Lower lobe of right lung (tissue), 2 donors: ENCODE measurements around the gene NYAP2. TPM values are rescaled to one million over a fixed set of nuclear protein-coding genes. Genes with fewer than 3 reads are reported as not detected.

Experiments
- ATAC-seq, 2 donors: fragments of 200-7000 bp; cut with Tn5 transposase; one replicate each; pipeline ENCODE4 v1.9.1; 2020 to 2022; ENCODE audit warnings: mild to moderate bottlenecking in 2 of 2, moderate library complexity in 2 of 2
- DNase-seq: peaks from one replicate; pipeline ENCODE4 v3.0.0-alpha.2; 2020
- H3K27ac ChIP-seq: fragments of 200-600 bp; one replicate; pipeline ENCODE4 v1.8.0; 2022
- H3K27me3 ChIP-seq: fragments of 200-600 bp; one replicate; pipeline ENCODE4 v1.8.0; 2022; ENCODE audit warnings: low read depth
- H3K36me3 ChIP-seq: fragments of 200-600 bp; one replicate; pipeline ENCODE4 v1.8.0; 2022; ENCODE audit warnings: mild to moderate bottlenecking
- H3K4me1 ChIP-seq: fragments of 200-600 bp; one replicate; pipeline ENCODE4 v1.8.0; 2022
- H3K4me3 ChIP-seq: fragments of 200-600 bp; one replicate; pipeline ENCODE4 v1.8.0; 2022; ENCODE audit warnings: mild to moderate bottlenecking
- H3K9me3 ChIP-seq: fragments of 200-600 bp; one replicate; pipeline ENCODE4 v1.8.0; 2022
- intact Hi-C: fragments of 100-400 bp; cut with DNase I; formaldehyde crosslinking; loops from one replicate; pipeline ENCODE4 v1.11.0; 2022
- long read RNA-seq: library from polyadenylated mRNA; unstranded; transcript quantifications from one replicate; pipeline ENCODE4 v2.0.0, GENCODE V29; 2021
- total RNA-seq: library from RNA; stranded (reverse); fragmentation: NEBNext Ultra II Directional; extraction: Animal tissue kit (Norgen Biotek cat#: 25700); gene quantifications from one replicate; pipeline ENCODE4 v1.2.1, GENCODE V29; 2021
- TF ChIP-seq, protein P1 (sequence below): fragments of 200-600 bp; IDR thresholded peaks from one replicate; pipeline ENCODE4 v1.8.0; 2022; ENCODE audit warnings: antibody characterized with exemption, mild to moderate bottlenecking
- donor health status: DM: no; HTN: yes; CAD: no; lungs with severe emphysema.

Gene NYAP2
- 1.1 TPM for total RNA-seq
- long read RNA-seq: 0 reads

DNA sequence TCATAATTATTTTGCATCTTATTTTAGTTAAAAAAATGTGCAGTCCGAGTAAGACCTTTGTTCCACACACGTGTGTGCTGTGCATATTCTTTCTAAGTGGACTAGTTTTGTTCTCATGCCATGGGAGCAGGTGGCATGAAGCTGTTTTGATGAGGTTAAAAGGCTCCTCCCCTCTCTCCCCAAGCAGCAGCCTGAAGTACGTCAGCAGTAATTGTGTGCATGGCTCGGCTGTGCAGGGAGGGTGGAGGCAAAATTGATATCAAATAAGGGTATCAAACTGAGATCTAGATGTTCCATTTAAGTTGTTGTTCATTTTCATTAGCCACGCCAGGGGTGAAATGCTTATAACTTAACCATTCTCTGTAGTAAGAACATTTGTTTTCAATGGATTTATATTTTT lies at the start of gene NYAP2:
Gene NYAP2 (plus strand): TSS at position 207 of the 400 bp plus-strand sequence. CDS start 9,171 bp downstream, outside the sequence.
- intact Hi-C loops: no loop called here

DNA sequence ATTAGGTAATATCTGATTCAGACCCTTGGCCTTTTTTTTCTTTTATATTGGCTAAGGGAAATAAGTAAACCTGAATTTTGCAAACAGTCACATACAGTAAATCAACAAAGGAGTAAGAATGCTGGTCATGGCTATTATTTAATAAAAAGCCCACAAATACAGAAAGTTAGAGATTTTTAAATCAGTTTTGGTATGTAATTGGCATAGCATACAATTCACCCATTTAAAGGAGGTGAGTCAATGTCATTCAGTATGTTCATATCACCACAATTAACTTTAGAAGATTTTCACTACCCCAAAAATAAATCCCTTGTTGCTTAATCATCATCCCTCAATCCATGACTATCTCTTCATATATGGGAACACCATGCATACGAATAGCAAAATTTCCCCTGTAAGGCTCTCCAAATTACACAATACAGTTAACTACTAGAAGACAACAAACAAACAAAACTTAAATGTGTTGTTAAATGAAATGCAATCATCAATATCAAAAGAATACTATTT lies 45.9 kb upstream of the NYAP2 start:
- Histone ChIP-seq H3K27me3 (no peaks in the 10 kb centered on the region), H3K4me3 (no peak overlapping the region), H3K9me3 (no peaks in the 10 kb centered on the region), H3K4me1 (no peaks in the 10 kb centered on the region), H3K27ac (no peak overlapping the region), H3K36me3 (no peaks in the 10 kb centered on the region)
- TF ChIP-seq, protein P1, sequence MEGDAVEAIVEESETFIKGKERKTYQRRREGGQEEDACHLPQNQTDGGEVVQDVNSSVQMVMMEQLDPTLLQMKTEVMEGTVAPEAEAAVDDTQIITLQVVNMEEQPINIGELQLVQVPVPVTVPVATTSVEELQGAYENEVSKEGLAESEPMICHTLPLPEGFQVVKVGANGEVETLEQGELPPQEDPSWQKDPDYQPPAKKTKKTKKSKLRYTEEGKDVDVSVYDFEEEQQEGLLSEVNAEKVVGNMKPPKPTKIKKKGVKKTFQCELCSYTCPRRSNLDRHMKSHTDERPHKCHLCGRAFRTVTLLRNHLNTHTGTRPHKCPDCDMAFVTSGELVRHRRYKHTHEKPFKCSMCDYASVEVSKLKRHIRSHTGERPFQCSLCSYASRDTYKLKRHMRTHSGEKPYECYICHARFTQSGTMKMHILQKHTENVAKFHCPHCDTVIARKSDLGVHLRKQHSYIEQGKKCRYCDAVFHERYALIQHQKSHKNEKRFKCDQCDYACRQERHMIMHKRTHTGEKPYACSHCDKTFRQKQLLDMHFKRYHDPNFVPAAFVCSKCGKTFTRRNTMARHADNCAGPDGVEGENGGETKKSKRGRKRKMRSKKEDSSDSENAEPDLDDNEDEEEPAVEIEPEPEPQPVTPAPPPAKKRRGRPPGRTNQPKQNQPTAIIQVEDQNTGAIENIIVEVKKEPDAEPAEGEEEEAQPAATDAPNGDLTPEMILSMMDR: no peak
- ATAC-seq (no peak), DNase-seq (no peak)
- intact Hi-C loops: no loop called here

More for the DNA sequence above, at the start of gene NYAP2:
- Histone ChIP-seq H3K4me1 (no peaks in the 10 kb centered on the region), H3K9me3 (no peaks in the 10 kb centered on the region), H3K27me3 (no peaks in the 10 kb centered on the region), H3K4me3 (no peak within 1 kb of the TSS), H3K27ac (no peak within 1 kb of the TSS), H3K36me3 (no peaks in the 10 kb centered on the region)
- no peak for DNase-seq
- TF ChIP-seq, protein P1: no peak
- ATAC-seq: no peak

DNA sequence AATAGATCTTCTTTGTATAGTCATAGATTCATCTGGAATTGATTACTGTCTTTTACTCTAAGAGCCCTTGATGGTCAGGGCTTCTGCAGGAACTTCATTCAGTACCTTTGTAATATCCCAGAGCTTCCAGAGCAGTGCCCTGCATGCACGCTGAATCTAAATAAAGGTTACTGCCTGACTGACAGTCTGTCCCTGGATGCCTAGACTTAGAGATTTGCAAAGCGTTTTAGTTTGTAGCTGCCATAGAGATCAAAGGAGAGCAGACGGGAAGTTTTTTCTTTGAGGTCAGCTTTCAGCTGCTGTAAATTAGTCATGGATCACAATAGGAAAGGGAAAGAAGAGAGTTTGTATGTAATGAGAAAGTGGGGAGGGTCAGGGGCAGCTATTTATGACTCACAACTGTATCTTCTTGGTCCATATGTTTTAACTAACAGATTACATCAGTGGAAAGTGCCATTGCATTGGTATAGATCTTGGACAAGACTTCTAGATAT lies 45.2 kb upstream of the NYAP2 start:
- H3K36me3 ChIP-seq: no peaks in the 10 kb centered on the region
- H3K4me1 ChIP-seq: no peaks in the 10 kb centered on the region
- intact Hi-C loops: no loop called here
- no peak for ATAC-seq
- TF ChIP-seq, protein P1: no peak
- H3K9me3 ChIP-seq: no peaks in the 10 kb centered on the region
- H3K27me3 ChIP-seq: no peaks in the 10 kb centered on the region
- no peak overlapping the region for H3K27ac ChIP-seq
- DNase-seq: no peak
- H3K4me3 ChIP-seq: no peak overlapping the region

DNA sequence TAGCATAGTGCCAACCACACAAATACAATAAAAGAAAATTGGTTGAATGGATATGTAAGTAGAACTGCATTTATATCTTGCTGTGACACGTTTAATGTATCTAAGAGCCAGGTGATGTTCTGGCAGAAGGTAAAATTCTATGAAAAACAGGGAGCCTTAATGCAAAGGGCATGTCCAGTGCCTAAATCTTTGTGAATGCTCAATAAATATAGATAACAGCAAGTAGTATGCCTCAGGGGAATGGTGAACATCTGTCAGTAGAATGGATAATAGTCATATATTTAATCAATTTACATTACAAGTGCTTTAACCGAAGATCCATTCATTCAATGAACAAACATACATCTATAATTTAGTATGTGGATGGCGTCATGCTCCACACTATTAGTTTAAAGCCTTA lies 43.7 kb upstream of the NYAP2 start:
- DNase-seq: no peak
- Histone ChIP-seq H3K4me3 (no peak overlapping the region), H3K9me3 (no peaks in the 10 kb centered on the region), H3K4me1 (no peaks in the 10 kb centered on the region), H3K27ac (no peak overlapping the region), H3K36me3 (no peaks in the 10 kb centered on the region), H3K27me3 (no peaks in the 10 kb centered on the region)
- intact Hi-C loops: no loop called here
- ATAC-seq: no peak
- TF ChIP-seq, protein P1: no peak

DNA sequence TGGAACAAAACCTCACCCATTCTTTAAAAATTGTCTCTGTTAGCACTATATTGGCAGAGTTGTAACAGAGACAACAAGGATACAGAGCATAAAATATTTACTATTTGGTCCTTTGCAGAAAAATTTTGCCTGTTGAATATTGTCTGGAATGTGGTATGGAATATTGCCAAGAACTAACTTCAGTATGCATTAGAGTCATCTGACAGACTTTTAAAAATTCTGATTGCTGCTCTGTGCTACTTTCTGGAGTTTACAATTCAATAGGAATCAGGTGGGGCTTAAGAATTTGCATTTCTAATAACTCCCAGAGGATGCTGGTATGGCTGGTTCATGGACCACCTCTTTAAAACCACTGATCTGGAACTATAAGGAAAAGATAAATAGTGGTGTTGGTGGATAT lies 32.8 kb upstream of the NYAP2 start:
- intact Hi-C loops: no loop called here
- no peak overlapping the region for H3K27ac ChIP-seq
- TF ChIP-seq, protein P1: no peak
- H3K4me1 ChIP-seq: no peaks in the 10 kb centered on the region
- ATAC-seq (no peak), DNase-seq (no peak)
- no peaks in the 10 kb centered on the region for H3K9me3 ChIP-seq
- H3K27me3 ChIP-seq: no peaks in the 10 kb centered on the region
- no peaks in the 10 kb centered on the region for H3K36me3 ChIP-seq
- H3K4me3 ChIP-seq: no peak overlapping the region
